K562 (cell line): ENCODE results near the gene SNX3. TPM values are rescaled to one million over a fixed set of nuclear protein-coding genes. Genes with fewer than 3 reads are reported as not detected.

Source experiments
- ATAC-seq: fragments of 200-7000 bp; cut with Tn5 transposase; 3 replicates; pipeline ENCODE4 v1.9.1; 2020; ENCODE audit warnings: moderate library complexity
- BruUV-seq: library from RNA; stranded (reverse); fragments of 400-500 nt; replicated peaks from 2 replicates; lab custom pipeline; 2021; lab: Mats Ljungman, UMichigan
- CTCF ChIA-PET: fragments of 300-600 bp; formaldehyde crosslinking; extraction: SDS; loops from one replicate; lab custom pipeline; 2021; ENCODE audit warnings: low intra/inter-chr PET ratio; lab: Yijun Ruan, JAX
- POLR2A ChIA-PET: fragments of 300-600, 350-650 bp; sonication (Branson Sonifier 250); formaldehyde crosslinking; extraction: SDS; loops from one replicate; lab custom pipeline; 2021; ENCODE audit warnings: antibody characterized with exemption, inconsistent platforms; lab: Yijun Ruan, JAX
- DNase-seq, 4 experiments: peaks; one replicate each; pipeline versions ENCODE4 v3.0.0 to v3.0.0-alpha.2; 2011 to 2018; ENCODE audit warnings: low spot score in 3 of 4, mixed read lengths in 3 of 4; ENCODE audit errors: extremely low read depth in 1 of 4
- FAIRE-seq: peaks from 2 replicates; lab custom pipeline; 2011; peaks lifted over from hg19 to GRCh38; lab: Jason Lieb, UNC
- H2AFZ ChIP-seq: 2 replicates; pipeline ENCODE4 v1.6.0; 2011; ENCODE audit warnings: low read depth, low read length, control low read depth, inconsistent platforms
- H3K27ac ChIP-seq: fragments of 200-600 bp; 3 replicates; pipeline ENCODE4 v1.8.0; 2011; ENCODE audit warnings: low read depth, mild to moderate bottlenecking, control low read depth, inconsistent platforms, low read length, moderate library complexity, mixed read lengths; ENCODE audit errors: extremely low read depth
- H3K27me3 ChIP-seq, 2 experiments: fragments of 300-600 bp in 1 of 2; 2 replicates in 1 of 2; 3 replicates in 1 of 2; pipeline versions ENCODE4 v1.6.0 to v1.8.0; 2011; ENCODE audit warnings: inconsistent platforms in 2 of 2, low read length in 2 of 2, mild to moderate bottlenecking in 1 of 2, mixed read lengths in 1 of 2, moderate library complexity in 1 of 2; ENCODE audit not compliant: control insufficient read depth in 2 of 2, insufficient read depth in 2 of 2
- H3K36me3 ChIP-seq: fragments of 300-600 bp; 3 replicates; pipeline ENCODE4 v1.8.0; 2011; ENCODE audit warnings: mild to moderate bottlenecking, low read length, inconsistent platforms; ENCODE audit not compliant: control insufficient read depth, insufficient read depth
- H3K4me1 ChIP-seq, 2 experiments: fragments of 200-600 bp in 1 of 2; replicated peaks in 1 of 2; 2 replicates in 1 of 2; 3 replicates in 1 of 2; pipeline versions ENCODE4 v1.5.1 to v1.8.0; 2011; ENCODE audit warnings: inconsistent platforms in 2 of 2, low read length in 2 of 2, mild to moderate bottlenecking in 1 of 2, mixed read lengths in 1 of 2, moderate library complexity in 1 of 2; ENCODE audit not compliant: control insufficient read depth in 2 of 2, insufficient read depth in 2 of 2
- H3K4me2 ChIP-seq: 2 replicates; pipeline ENCODE4 v1.6.1; 2011; ENCODE audit warnings: low read length, control low read depth, inconsistent platforms, mixed read lengths; ENCODE audit not compliant: insufficient read depth
- H3K4me3 ChIP-seq: fragments of 200-600 bp; sonication (generic), shearing (Covaris generic); 2 replicates; pipeline ENCODE4 v1.5.1; 2016; ENCODE audit warnings: control low read depth, inconsistent platforms
- H3K79me2 ChIP-seq: fragments of 200-600 bp; 3 replicates; pipeline ENCODE4 v1.8.0; 2011; ENCODE audit warnings: low read length, inconsistent platforms; ENCODE audit not compliant: control insufficient read depth, insufficient read depth
- H3K9ac ChIP-seq, 2 experiments: 2 replicates each; pipeline versions ENCODE4 v1.6.0 to v1.6.1; 2011; ENCODE audit warnings: low read depth in 2 of 2, low read length in 2 of 2, control low read depth in 1 of 2, inconsistent platforms in 1 of 2, mild to moderate bottlenecking in 1 of 2, mixed read lengths in 1 of 2; ENCODE audit not compliant: insufficient read depth in 1 of 2
- H3K9me1 ChIP-seq: one replicate; pipeline ENCODE4 v1.6.0; 2011; ENCODE audit warnings: inconsistent platforms, mild to moderate bottlenecking, low read length, moderate library complexity; ENCODE audit not compliant: control insufficient read depth, insufficient read depth
- H3K9me3 ChIP-seq: replicated peaks from 2 replicates; pipeline ENCODE4 v1.5.1; 2011; ENCODE audit warnings: low read depth, low read length, inconsistent platforms; ENCODE audit not compliant: control insufficient read depth, insufficient read depth
- H4K20me1 ChIP-seq: replicated peaks from 2 replicates; pipeline ENCODE4 v1.6.1; 2011; ENCODE audit warnings: low read length, inconsistent platforms, mixed read lengths; ENCODE audit not compliant: control insufficient read depth, insufficient read depth
- ARID2 ChIP-seq: fragments of 450-650 bp; IDR thresholded peaks from 2 replicates; pipeline ENCODE4 v1.6.1; 2017; ENCODE audit warnings: antibody characterized with exemption, mild to moderate bottlenecking
- CBFA2T2 ChIP-seq: fragments of 450-650 bp; conservative IDR thresholded peaks from 2 replicates; pipeline ENCODE4 v1.6.1; 2017; ENCODE audit warnings: mild to moderate bottlenecking
- DMBX1 ChIP-seq: fragments of 250-450 bp; sonication (Bioruptor Pico); IDR thresholded peaks from 2 replicates; pipeline ENCODE4 v1.8.0; 2022; ENCODE audit warnings: inconsistent platforms, mild to moderate bottlenecking, moderate library complexity, borderline replicate concordance
- FIP1L1 ChIP-seq: fragments of 200-400 bp; formaldehyde crosslinking; IDR thresholded peaks from 2 replicates; pipeline ENCODE4 v1.6.1; 2018; ENCODE audit warnings: mild to moderate bottlenecking, low read depth, low read length; ENCODE audit not compliant: poor library complexity, severe bottlenecking
- KLF13 ChIP-seq: fragments of 450-650 bp; IDR thresholded peaks from 2 replicates; pipeline ENCODE4 v1.6.1; 2016; ENCODE audit warnings: missing genetic modification characterization, low read depth, mild to moderate bottlenecking, missing compliant biosample characterization, moderate library complexity, borderline replicate concordance
- NFE2L1 ChIP-seq: fragments of 450-650 bp; IDR thresholded peaks from 2 replicates; pipeline ENCODE4 v1.6.1; 2016; ENCODE audit warnings: missing genetic modification characterization, low read depth, mild to moderate bottlenecking, missing compliant biosample characterization, moderate library complexity, borderline replicate concordance
- PYGO2 ChIP-seq: fragments of 450-650 bp; IDR thresholded peaks from 2 replicates; pipeline ENCODE4 v1.6.1; 2016; ENCODE audit warnings: mild to moderate bottlenecking, missing genetic modification characterization, moderate library complexity, missing compliant biosample characterization
- RAD21 ChIP-seq, 2 experiments: fragments of 250-450 bp in 1 of 2; fragments of 450-650 bp in 1 of 2; sonication (Bioruptor Pico) in 1 of 2; formaldehyde crosslinking in 1 of 2; IDR thresholded peaks in 1 of 2; conservative IDR thresholded peaks in 1 of 2; 2 replicates each; pipeline versions ENCODE4 v1.4.0 to v1.8.0; 2020 to 2022; ENCODE audit warnings: mild to moderate bottlenecking in 2 of 2, moderate library complexity in 1 of 2
- RNF2 ChIP-seq: sonication (generic); IDR thresholded peaks from 2 replicates; pipeline ENCODE4 v1.6.1; 2016
- SAFB2 ChIP-seq: fragments of 200-400 bp; formaldehyde crosslinking; IDR thresholded peaks from 2 replicates; pipeline ENCODE4 v1.6.1; 2018; ENCODE audit warnings: borderline replicate concordance, low read length, low read depth, moderate library complexity; ENCODE audit not compliant: severe bottlenecking
- SMC3 ChIP-seq: conservative IDR thresholded peaks from 2 replicates; pipeline ENCODE4 v1.6.1; 2011; ENCODE audit warnings: low read depth, low read length, improper control_type of control experiment; ENCODE audit not compliant: insufficient read depth
- SUPT5H ChIP-seq: fragments of 450-650 bp; IDR thresholded peaks from 2 replicates; pipeline ENCODE4 v1.6.1; 2016
- WGBS: fragments of 100-300 bp; shearing (Covaris generic); methylation state at CpG from one replicate; pipeline ENCODE4 v1.1.6; 2016; ENCODE audit warnings: low coverage, mixed read lengths; ENCODE audit not compliant: insufficient coverage; ENCODE audit errors: missing lambda C conversion rate; 5-methylcytosine and 5-hydroxymethylcytosine counted together
- in situ Hi-C: fragments of 300-500 bp; cut with MboI; formaldehyde crosslinking; loops from 4 replicates; pipeline ENCODE4 v1.15.0; 2018; ENCODE audit warnings: inconsistent platforms, mixed read lengths
- intact Hi-C: fragments of 100-400 bp; cut with micrococcal nuclease; formaldehyde crosslinking; loops from 2 replicates; pipeline ENCODE4 v1.14.2; 2022
- polyA plus RNA-seq, 8 experiments: library from polyadenylated mRNA; depleted of rRNA in 4 of 8; stranded (reverse) in 5 of 8; unstranded in 3 of 8; fragments of >200 nt; fragmentation: Nextera tagmentation in 2 of 8; fragmentation: Illumina TruSeq in 1 of 8; extraction: Ambion mirVana in 2 of 8; extraction: Trizol in 1 of 8; gene quantifications; 2 replicates each; pipeline versions ENCODE4 v1.2.1 to v1.2.3, GENCODE V29; 2011 to 2014; ENCODE audit warnings: inconsistent platforms in 1 of 8, missing spikeins in 1 of 8
- total RNA-seq, 7 experiments: library from RNA; depleted of rRNA in 6 of 7; stranded (reverse); fragments of >200 nt in 6 of 7; fragmentation: Illumina TruSeq in 2 of 7; extraction: Trizol in 2 of 7; gene quantifications; 2 replicates each; pipeline versions ENCODE4 v1.2.1 to v1.2.3, GENCODE V29; 2011 to 2021; ENCODE audit warnings: low replicate concordance in 1 of 7
- TF ChIP-seq, protein P1 (sequence below), 2 experiments: IDR thresholded peaks; 2 replicates each; pipeline ENCODE4 v1.6.1; 2011; ENCODE audit warnings: borderline replicate concordance in 1 of 2, control low read depth in 1 of 2, low read depth in 1 of 2, low read length in 1 of 2, mild to moderate bottlenecking in 1 of 2, mixed read lengths in 1 of 2, moderate library complexity in 1 of 2; ENCODE audit not compliant: insufficient read depth in 1 of 2, insufficient read length in 1 of 2, poor library complexity in 1 of 2, severe bottlenecking in 1 of 2; ENCODE audit errors: extremely low read depth in 1 of 2
- TF ChIP-seq, protein P2 (sequence below), 3 experiments: IDR thresholded peaks in 2 of 3; conservative IDR thresholded peaks in 1 of 3; 2 replicates each; pipeline ENCODE4 v1.5.1; 2011 to 2012; ENCODE audit warnings: low read length in 3 of 3, mild to moderate bottlenecking in 3 of 3, control low read depth in 2 of 3, improper control_type of control experiment in 1 of 3, inconsistent platforms in 1 of 3, low read depth in 1 of 3, mixed read lengths in 1 of 3, moderate library complexity in 1 of 3; ENCODE audit not compliant: insufficient read depth in 2 of 3

The SNX3 gene
- total and polyA plus RNA-seq, 9 of the 15 experiments (the other 6 are each of a cell fraction or from before 2014, with no cell fraction given): 48.9 to 410 (median 159) TPM

DNA sequence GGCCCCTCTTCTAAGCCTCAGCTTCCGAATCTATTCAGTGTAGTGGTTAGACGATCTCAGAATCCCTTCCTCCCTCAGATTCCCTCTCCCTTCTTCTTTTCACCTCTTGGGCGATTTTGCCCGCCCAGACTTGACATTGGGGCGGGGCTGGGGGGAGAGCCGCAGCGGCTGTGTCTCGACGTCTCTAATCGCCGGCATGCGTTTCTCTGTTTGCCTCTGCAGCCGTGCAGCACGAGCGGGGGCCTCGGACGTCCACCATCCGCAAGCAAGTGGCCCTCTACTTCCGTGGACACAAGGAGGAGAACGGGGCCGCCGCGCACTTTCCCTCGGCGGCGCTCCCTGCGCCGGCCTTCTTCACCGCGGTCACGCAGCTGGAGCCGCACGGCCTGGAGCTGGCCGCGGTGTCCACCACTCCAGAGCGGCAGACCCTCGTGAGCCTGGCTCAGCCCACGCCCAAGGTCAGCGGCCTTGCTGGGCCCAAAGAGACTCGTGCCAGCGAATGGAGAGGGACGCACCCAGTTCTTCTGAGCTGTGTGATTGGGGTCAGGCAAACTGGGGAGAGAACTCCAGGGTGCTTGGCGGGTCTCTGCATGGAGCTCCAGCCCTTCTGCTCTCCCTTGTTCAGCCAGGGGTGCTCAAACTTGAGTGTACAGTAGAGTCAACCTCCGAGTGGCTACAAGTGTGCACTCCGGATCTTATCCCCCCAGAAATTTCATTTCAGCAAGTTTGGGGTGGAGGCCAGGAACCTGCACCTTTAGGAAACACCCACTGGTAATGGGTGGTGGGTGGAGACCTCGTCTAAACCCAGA lies 84.4 kb downstream of the SNX3 start (continued):
- TF ChIP-seq, protein P1, sequence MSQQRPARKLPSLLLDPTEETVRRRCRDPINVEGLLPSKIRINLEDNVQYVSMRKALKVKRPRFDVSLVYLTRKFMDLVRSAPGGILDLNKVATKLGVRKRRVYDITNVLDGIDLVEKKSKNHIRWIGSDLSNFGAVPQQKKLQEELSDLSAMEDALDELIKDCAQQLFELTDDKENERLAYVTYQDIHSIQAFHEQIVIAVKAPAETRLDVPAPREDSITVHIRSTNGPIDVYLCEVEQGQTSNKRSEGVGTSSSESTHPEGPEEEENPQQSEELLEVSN (IDR thresholded peaks at IDR 0.05; ENCODE audit: borderline replicate concordance in 1 of 2, extremely low read depth in 1 of 2, insufficient read depth in 1 of 2, insufficient read length in 1 of 2, low read depth in 1 of 2, low read length in 1 of 2, poor library complexity in 1 of 2, severe bottlenecking in 1 of 2): peak in 1 of 2 experiments; percentile 15
- no peak for TF ChIP-seq NFE2L1 (tag)
- no peak for TF ChIP-seq PYGO2 (tag)
- TF ChIP-seq, all 486 proteins: peak for 2

DNA sequence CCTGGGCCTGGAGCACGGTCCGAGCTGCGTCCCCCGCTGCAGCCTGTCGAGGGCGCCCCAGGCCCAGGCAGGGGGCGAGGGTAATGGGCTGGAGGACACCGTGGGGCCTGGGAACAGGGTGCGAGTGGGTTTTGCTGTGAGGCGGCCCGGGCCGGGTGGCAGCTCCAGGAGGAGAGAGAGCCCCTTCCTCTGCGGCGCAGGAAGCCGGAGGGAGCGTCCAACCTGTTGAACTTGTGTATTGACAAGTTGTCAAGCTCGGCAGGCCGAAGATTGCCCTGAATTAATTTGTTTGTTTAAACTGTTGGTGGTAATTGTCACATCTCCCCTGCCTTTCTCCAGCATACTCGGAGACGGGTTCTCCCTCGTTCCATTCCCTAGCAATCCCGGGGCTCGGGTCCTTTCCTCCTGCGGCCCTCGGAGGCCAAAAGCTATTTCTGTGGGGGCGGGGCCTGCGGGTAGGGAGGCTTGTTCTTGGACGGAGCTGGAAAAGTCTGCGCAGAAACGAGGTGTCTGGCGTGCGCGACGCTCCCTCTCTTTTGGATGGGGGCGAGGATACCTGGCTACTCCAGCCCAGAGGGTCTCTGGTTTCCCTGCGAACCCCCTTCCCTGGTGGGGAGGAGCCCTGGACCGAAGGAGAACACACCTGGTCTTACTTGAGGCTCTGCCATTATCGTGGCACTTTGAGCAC lies 85.1 kb downstream of the SNX3 start:
- intact Hi-C loops: loop anchor here (1.0 to 5.0 kb wide), 3 partner anchors 77 to 351 kb away; no protein-coding TSS in a partner anchor
- peak; percentile 21; the same call in 1 of the 2 replicates for TF ChIP-seq SMC3
- TF ChIP-seq ARID2: peak; percentile 37; the same call in 1 of the 2 replicates
- peak; percentile 38 for TF ChIP-seq FIP1L1
- TF ChIP-seq, protein P2, sequence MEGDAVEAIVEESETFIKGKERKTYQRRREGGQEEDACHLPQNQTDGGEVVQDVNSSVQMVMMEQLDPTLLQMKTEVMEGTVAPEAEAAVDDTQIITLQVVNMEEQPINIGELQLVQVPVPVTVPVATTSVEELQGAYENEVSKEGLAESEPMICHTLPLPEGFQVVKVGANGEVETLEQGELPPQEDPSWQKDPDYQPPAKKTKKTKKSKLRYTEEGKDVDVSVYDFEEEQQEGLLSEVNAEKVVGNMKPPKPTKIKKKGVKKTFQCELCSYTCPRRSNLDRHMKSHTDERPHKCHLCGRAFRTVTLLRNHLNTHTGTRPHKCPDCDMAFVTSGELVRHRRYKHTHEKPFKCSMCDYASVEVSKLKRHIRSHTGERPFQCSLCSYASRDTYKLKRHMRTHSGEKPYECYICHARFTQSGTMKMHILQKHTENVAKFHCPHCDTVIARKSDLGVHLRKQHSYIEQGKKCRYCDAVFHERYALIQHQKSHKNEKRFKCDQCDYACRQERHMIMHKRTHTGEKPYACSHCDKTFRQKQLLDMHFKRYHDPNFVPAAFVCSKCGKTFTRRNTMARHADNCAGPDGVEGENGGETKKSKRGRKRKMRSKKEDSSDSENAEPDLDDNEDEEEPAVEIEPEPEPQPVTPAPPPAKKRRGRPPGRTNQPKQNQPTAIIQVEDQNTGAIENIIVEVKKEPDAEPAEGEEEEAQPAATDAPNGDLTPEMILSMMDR (IDR thresholded peaks at IDR 0.05 in 2 of 3, conservative IDR thresholded peaks at IDR 0.05 in 1 of 3; ENCODE audit: insufficient read depth in 2 of 3, low read depth in 1 of 3, low read length in 3 of 3): peak; percentile 59 to 68 (median 65)
- no peak for TF ChIP-seq SAFB2
- peak; percentile 10 to 74; a peak in 2 of 4 replicates for TF ChIP-seq RAD21 (CRISPR knock-in tag; conservative IDR thresholded peaks at IDR 0.05 in 1 of 2, IDR thresholded peaks at IDR 0.05 in 1 of 2)
- no peak for TF ChIP-seq DMBX1 (CRISPR knock-in tag)
- TF ChIP-seq KLF13 (tag): no peak
- no peak for TF ChIP-seq CBFA2T2
- no peak for TF ChIP-seq SUPT5H
- no peak for TF ChIP-seq RNF2

More for the DNA sequence above, 85.1 kb downstream of the SNX3 start:
- Histone ChIP-seq H3K9me3 (no peaks in the 10 kb centered on the region), H3K27me3 (peaks cover 42 to 54% of the 10 kb centered on the region in 2 experiments), H3K36me3 (no peaks in the 10 kb centered on the region), H3K79me2 (no peaks in the 10 kb centered on the region), H2AFZ (peak overlapping the region; percentile 59), H3K4me1 (peaks cover 0 to 25% of the 10 kb centered on the region in 2 experiments; a peak in 3 of 5 replicates), H4K20me1 (no peaks in the 10 kb centered on the region), H3K9ac (peak overlapping the region in 1 of 2 experiments; percentile 37; a peak in 1 of 4 replicates), H3K27ac (no peak overlapping the region), H3K4me2 (peak overlapping the region; percentile 50), H3K4me3 (0 out of 2 replicates have a peak overlapping the region, but pooled peaks have one; percentile 7), H3K9me1 (no peaks in the 10 kb centered on the region)
- ChIA-PET CTCF (interaction anchor here (1.3 kb wide), 1 partner anchor 351 kb away, joined by 8 read pairs; no protein-coding TSS in a partner anchor), POLR2A (interaction anchor here (1.1 to 1.8 kb wide), 3 partner anchors 13 to 16 kb away, joined by 3 to 6 read pairs (median 3); no protein-coding TSS in a partner anchor)
- in situ Hi-C loops: no loop called here
- FAIRE-seq (no peak), DNase-seq (peak in 3 of 4 experiments; percentile 27 to 52 (median 30)), ATAC-seq (peak; percentile 93)
- BruUV-seq: no TSS peak
- WGBS: 20% methylated on average over 32 of the region's 38 CpGs
